H1 (cell line): Measurements from ENCODE around the gene SPPL3. TPM values are rescaled to one million over a fixed set of nuclear protein-coding genes. Genes with fewer than 3 reads are reported as not detected.

Source experiments
- CTCF ChIA-PET: fragments of 300-600 bp; sonication (Branson Sonifier 250); formaldehyde crosslinking; loops from one replicate; lab custom pipeline; 2021; ENCODE audit not compliant: partially characterized antibody; lab: Charles Lee
- POLR2A ChIA-PET: fragments of 300-600 bp; sonication (Branson Sonifier 250); formaldehyde crosslinking; loops from one replicate; lab custom pipeline; 2021; ENCODE audit warnings: inconsistent platforms; ENCODE audit not compliant: partially characterized antibody; lab: Charles Lee
- DNase-seq, 2 experiments: peaks; one replicate each; pipeline versions ENCODE4 v3.0.0 to v3.0.0-alpha.2; 2010 to 2022; ENCODE audit warnings: low spot score in 2 of 2, low read depth in 1 of 2, mixed read lengths in 1 of 2
- FAIRE-seq: peaks from 2 replicates; lab custom pipeline; 2011; peaks lifted over from hg19 to GRCh38; lab: Jason Lieb, UNC
- H2AFZ ChIP-seq: 2 replicates; pipeline ENCODE4 v1.8.1; 2012; ENCODE audit warnings: low read length, inconsistent platforms
- H2AK5ac ChIP-seq: 2 replicates; pipeline ENCODE4 v1.6.1; 2013; ENCODE audit warnings: low read depth, low read length
- H2BK120ac ChIP-seq: replicated peaks from 2 replicates; pipeline ENCODE3; 2013; ENCODE audit warnings: low read depth, low read length, inconsistent platforms
- H2BK12ac ChIP-seq: 2 replicates; pipeline ENCODE4 v1.6.1; 2013; ENCODE audit warnings: low read depth, low read length
- H2BK15ac ChIP-seq: 2 replicates; pipeline ENCODE4 v1.6.1; 2013; ENCODE audit warnings: low read length
- H2BK20ac ChIP-seq: 2 replicates; pipeline ENCODE4 v1.6.1; 2013; ENCODE audit warnings: low read length
- H2BK5ac ChIP-seq: 2 replicates; pipeline ENCODE4 v1.6.1; 2013; ENCODE audit warnings: low read depth, low read length
- H3K14ac ChIP-seq: 2 replicates; pipeline ENCODE4 v1.6.1; 2013; ENCODE audit warnings: inconsistent platforms; ENCODE audit not compliant: insufficient read length
- H3K18ac ChIP-seq: 2 replicates; pipeline ENCODE4 v1.6.1; 2013; ENCODE audit warnings: low read length; ENCODE audit errors: extremely low read depth
- H3K23ac ChIP-seq: 2 replicates; pipeline ENCODE4 v1.6.1; 2013; ENCODE audit warnings: inconsistent platforms; ENCODE audit not compliant: insufficient read length
- H3K23me2 ChIP-seq: 2 replicates; pipeline ENCODE4 v1.6.1; 2013; ENCODE audit warnings: low read depth, low read length
- H3K27ac ChIP-seq: 2 replicates; pipeline ENCODE4 v1.6.1; 2011; ENCODE audit warnings: low read depth, low read length, inconsistent platforms
- H3K27me3 ChIP-seq, 4 experiments: replicated peaks in 1 of 4; 1 replicate in 1 of 4; 2 replicates in 3 of 4; pipeline versions ENCODE4 v1.6.1 to v1.8.1; 2011 to 2013; ENCODE audit warnings: low read length in 3 of 4, mild to moderate bottlenecking in 3 of 4, inconsistent platforms in 2 of 4, mixed read lengths in 2 of 4, moderate library complexity in 1 of 4; ENCODE audit not compliant: control insufficient read depth in 3 of 4, insufficient read depth in 3 of 4; ENCODE audit errors: extremely low read depth in 1 of 4
- H3K36me3 ChIP-seq, 4 experiments: 2 replicates each; pipeline versions ENCODE4 v1.6.1 to v1.8.1; 2011 to 2013; ENCODE audit warnings: mild to moderate bottlenecking in 4 of 4, low read length in 3 of 4, moderate library complexity in 2 of 4, control low read depth in 1 of 4, inconsistent platforms in 1 of 4; ENCODE audit not compliant: insufficient read depth in 4 of 4, control insufficient read depth in 2 of 4
- H3K4ac ChIP-seq: replicated peaks from 2 replicates; pipeline ENCODE3; 2013; ENCODE audit warnings: low read length, low read depth, mixed read lengths, inconsistent platforms; ENCODE audit not compliant: insufficient read length
- H3K4me1 ChIP-seq, 4 experiments: replicated peaks in 1 of 4; 1 replicate in 1 of 4; 2 replicates in 3 of 4; pipeline versions ENCODE4 v1.6.1 to v1.8.1; 2011 to 2013; ENCODE audit warnings: low read length in 3 of 4, inconsistent platforms in 2 of 4, mixed read lengths in 1 of 4; ENCODE audit not compliant: insufficient read depth in 4 of 4, control insufficient read depth in 3 of 4
- H3K4me2 ChIP-seq, 2 experiments: 2 replicates each; pipeline versions ENCODE4 v1.6.1 to v1.8.1; 2011 to 2013; ENCODE audit warnings: low read depth in 2 of 2, low read length in 2 of 2, control low read depth in 1 of 2, inconsistent platforms in 1 of 2, mild to moderate bottlenecking in 1 of 2; ENCODE audit not compliant: insufficient read depth in 1 of 2
- H3K4me3 ChIP-seq, 4 experiments: fragments of 200-600, 300-600 bp in 1 of 4; sonication (generic), shearing (Covaris generic), sonication (Bioruptor Twin) in 1 of 4; 2 replicates each; pipeline versions ENCODE4 v1.5.1 to v1.8.1; 2011 to 2016; ENCODE audit warnings: low read length in 4 of 4, low read depth in 3 of 4, control low read depth in 2 of 4, inconsistent platforms in 2 of 4, mild to moderate bottlenecking in 2 of 4, mixed read lengths in 1 of 4, moderate library complexity in 1 of 4; ENCODE audit not compliant: insufficient read depth in 2 of 4; ENCODE audit errors: extremely low read depth in 1 of 4
- H3K56ac ChIP-seq: replicated peaks from 2 replicates; pipeline ENCODE3; 2013; ENCODE audit warnings: low read depth, mild to moderate bottlenecking, mixed read lengths, low read length, inconsistent platforms; ENCODE audit not compliant: insufficient read length
- H3K79me1 ChIP-seq: 2 replicates; pipeline ENCODE4 v1.6.1; 2013; ENCODE audit warnings: low read depth, low read length, control low read depth
- H3K79me2 ChIP-seq, 2 experiments: 2 replicates each; pipeline versions ENCODE4 v1.6.1 to v1.8.1; 2012 to 2013; ENCODE audit warnings: low read length in 2 of 2, mild to moderate bottlenecking in 2 of 2, inconsistent platforms in 1 of 2; ENCODE audit not compliant: insufficient read depth in 2 of 2, control insufficient read depth in 1 of 2
- H3K9ac ChIP-seq, 4 experiments: replicated peaks in 1 of 4; 1 replicate in 1 of 4; 2 replicates in 3 of 4; pipeline versions ENCODE4 v1.6.1 to v1.8.1; 2011 to 2013; ENCODE audit warnings: low read depth in 3 of 4, low read length in 3 of 4, control low read depth in 2 of 4, mild to moderate bottlenecking in 2 of 4, moderate library complexity in 2 of 4, inconsistent platforms in 1 of 4; ENCODE audit errors: extremely low read depth in 1 of 4
- H3K9me3 ChIP-seq, 2 experiments: 2 replicates each; pipeline versions ENCODE4 v1.6.1 to v1.8.1; 2012 to 2013; ENCODE audit warnings: mild to moderate bottlenecking in 2 of 2, moderate library complexity in 2 of 2, control low read depth in 1 of 2, inconsistent platforms in 1 of 2, low read depth in 1 of 2, low read length in 1 of 2, mixed read lengths in 1 of 2; ENCODE audit not compliant: insufficient read depth in 2 of 2
- H4K20me1 ChIP-seq, 2 experiments: replicated peaks in 1 of 2; 2 replicates each; pipeline versions ENCODE3 to v1.8.1; 2011 to 2013; ENCODE audit warnings: inconsistent platforms in 2 of 2, low read length in 2 of 2, mild to moderate bottlenecking in 1 of 2; ENCODE audit not compliant: insufficient read depth in 2 of 2, control insufficient read depth in 1 of 2
- H4K5ac ChIP-seq: 2 replicates; pipeline ENCODE4 v1.6.1; 2013; ENCODE audit warnings: low read length, low read depth, mixed read lengths, inconsistent platforms; ENCODE audit not compliant: insufficient read length
- H4K8ac ChIP-seq: 2 replicates; pipeline ENCODE4 v1.8.0; 2013; ENCODE audit warnings: mild to moderate bottlenecking, moderate library complexity, low read length, inconsistent platforms; ENCODE audit not compliant: insufficient read depth; ENCODE audit errors: extremely low read depth
- H4K91ac ChIP-seq: replicated peaks from 2 replicates; pipeline ENCODE3; 2013; ENCODE audit warnings: low read length, mixed read lengths, inconsistent platforms; ENCODE audit not compliant: insufficient read length
- ATF2 ChIP-seq: IDR thresholded peaks from 2 replicates; pipeline ENCODE4 v1.6.1; 2012; ENCODE audit warnings: low read length, inconsistent platforms
- CTBP2 ChIP-seq: IDR thresholded peaks from 2 replicates; pipeline ENCODE4 v1.7.0; 2011; ENCODE audit warnings: borderline replicate concordance, mild to moderate bottlenecking, moderate library complexity, mixed read lengths, low read length; ENCODE audit not compliant: insufficient read depth, insufficient read length
- E2F6 ChIP-seq: IDR thresholded peaks from 2 replicates; pipeline ENCODE4 v1.6.1; 2012; ENCODE audit warnings: inconsistent platforms
- HDAC2 ChIP-seq, 2 experiments: fragments of 300-600 bp in 1 of 2; sonication (generic) in 1 of 2; IDR thresholded peaks; 2 replicates each; pipeline ENCODE4 v1.6.1; 2011 to 2012; ENCODE audit warnings: low read depth in 2 of 2, low read length in 2 of 2, mild to moderate bottlenecking in 2 of 2, moderate library complexity in 2 of 2, borderline replicate concordance in 1 of 2, inconsistent platforms in 1 of 2
- JUND ChIP-seq: IDR thresholded peaks from 2 replicates; pipeline ENCODE4 v1.6.1; 2011; ENCODE audit warnings: mild to moderate bottlenecking, improper control_type of control experiment, low read length
- RAD21 ChIP-seq, 2 experiments: IDR thresholded peaks in 1 of 2; conservative IDR thresholded peaks in 1 of 2; 2 replicates each; pipeline ENCODE4 v1.6.1; 2011; ENCODE audit warnings: low read depth in 2 of 2, low read length in 2 of 2, improper control_type of control experiment in 1 of 2, inconsistent platforms in 1 of 2, mild to moderate bottlenecking in 1 of 2, moderate library complexity in 1 of 2
- RBBP5 ChIP-seq: IDR thresholded peaks from 2 replicates; pipeline ENCODE4 v1.7.1; 2012; ENCODE audit warnings: low read depth, mild to moderate bottlenecking, inconsistent platforms, low read length, moderate library complexity, borderline replicate concordance
- RXRA ChIP-seq: IDR thresholded peaks from 2 replicates; pipeline ENCODE4 v1.6.1; 2011; ENCODE audit warnings: low read depth, mild to moderate bottlenecking, low read length, moderate library complexity; ENCODE audit not compliant: insufficient read depth
- SAP30 ChIP-seq: fragments of 300-600 bp; sonication (generic); IDR thresholded peaks from 2 replicates; pipeline ENCODE4 v1.7.1; 2012; ENCODE audit warnings: low read length, moderate library complexity, mild to moderate bottlenecking, inconsistent platforms; ENCODE audit not compliant: insufficient read depth, insufficient replicate concordance
- SIN3A ChIP-seq, 2 experiments: IDR thresholded peaks in 1 of 2; conservative IDR thresholded peaks in 1 of 2; 2 replicates each; pipeline ENCODE4 v1.6.1; 2011 to 2012; ENCODE audit warnings: low read length in 2 of 2, improper control_type of control experiment in 1 of 2, low read depth in 1 of 2, mild to moderate bottlenecking in 1 of 2
- WGBS, 2 experiments: shearing (Covaris generic) in 1 of 2; methylation state at CpG; one replicate each; pipeline versions ENCODE4 v1.1.6 to v1.1.7; 2013 to 2015; ENCODE audit warnings: low lambda C conversion rate in 2 of 2, mixed read lengths in 2 of 2, inconsistent platforms in 1 of 2, low coverage in 1 of 2, missing lambda C conversion rate in 1 of 2; ENCODE audit not compliant: insufficient replicate concordance in 2 of 2, insufficient coverage in 1 of 2, insufficient read length in 1 of 2; ENCODE audit errors: extremely low coverage in 1 of 2, missing lambda C conversion rate in 1 of 2; 5-methylcytosine and 5-hydroxymethylcytosine counted together
- polyA plus RNA-seq, 7 experiments: library from polyadenylated mRNA; depleted of rRNA in 3 of 7; stranded (reverse) in 5 of 7; unstranded in 2 of 7; fragments of >200 nt in 5 of 7; fragments of 200-250 nt in 2 of 7; gene quantifications; 1 replicate in 5 of 7; 2 replicates in 1 of 7; 4 replicates in 1 of 7; pipeline versions ENCODE4 v1.2.1 to v1.2.3, GENCODE V29; 2011 to 2013; ENCODE audit warnings: missing spikeins in 2 of 7, mixed read lengths in 2 of 7
- total RNA-seq: library from RNA; stranded (reverse); fragmentation: NEBNext Ultra II Directional; extraction: Animal tissue kit (Norgen Biotek cat#: 25700); gene quantifications from 2 replicates; pipeline ENCODE4 v1.2.1, GENCODE V29; 2021

The SPPL3 gene
- total and polyA plus RNA-seq, 2 of the 8 experiments (the other 6 are each of a cell fraction or from before 2014, with no cell fraction given) = 27.3 to 48.4 TPM

- H2BK20ac ChIP-seq = no peak overlapping the region
- no peak overlapping the region for H3K14ac ChIP-seq
- no peak overlapping the region for H2BK12ac ChIP-seq
- no peak overlapping the region for H3K4me3 ChIP-seq
- no peak overlapping the region for H2BK120ac ChIP-seq
- H3K18ac ChIP-seq = no peak overlapping the region
- H2AK5ac ChIP-seq = no peak overlapping the region
- H3K36me3 ChIP-seq = no peaks in the 10 kb centered on the region; a peak in 1 of 8 replicates
- no peak for DNase-seq
- H3K4me2 ChIP-seq = no peak overlapping the region
- no peaks in the 10 kb centered on the region for H4K20me1 ChIP-seq
- H3K9ac ChIP-seq = no peak overlapping the region
- H4K8ac ChIP-seq = no peak overlapping the region
- H3K9me3 ChIP-seq = no peaks in the 10 kb centered on the region
- no peaks in the 10 kb centered on the region for H3K79me2 ChIP-seq
- H3K4me1 ChIP-seq = no peaks in the 10 kb centered on the region
- no peak overlapping the region for H2BK5ac ChIP-seq
- no peak overlapping the region for H4K91ac ChIP-seq
- WGBS, 2 experiments = 90% methylated on average over 5 of the region's 5 CpGs; no CpG with 5 or more reads in 1 of the 2 experiments
- no peak overlapping the region for H3K23ac ChIP-seq
- no peak overlapping the region for H2BK15ac ChIP-seq
- H3K56ac ChIP-seq = no peak overlapping the region
- no peaks in the 10 kb centered on the region for H3K23me2 ChIP-seq
- no peak overlapping the region for H3K27ac ChIP-seq
- H2AFZ ChIP-seq = no peak overlapping the region
- no peak overlapping the region for H4K5ac ChIP-seq
- H3K4ac ChIP-seq = no peak overlapping the region
- POLR2A ChIA-PET = no interaction called here
- no peak for FAIRE-seq
- CTCF ChIA-PET = no interaction called here
- H3K27me3 ChIP-seq = no peaks in the 10 kb centered on the region
- H3K79me1 ChIP-seq = no peaks in the 10 kb centered on the region; the same call in 1 of the 2 replicates
- no peak for TF ChIP-seq SIN3A (conservative IDR thresholded peaks at IDR 0.05 in 1 of 2, IDR thresholded peaks at IDR 0.05 in 1 of 2; ENCODE audit: low read depth in 1 of 2, low read length in 2 of 2)
- TF ChIP-seq HDAC2 (IDR thresholded peaks at IDR 0.05; ENCODE audit: borderline replicate concordance in 1 of 2, low read depth in 2 of 2, low read length in 2 of 2) = no peak
- TF ChIP-seq ATF2 = no peak
- TF ChIP-seq RXRA = no peak
- no peak for TF ChIP-seq SAP30
- TF ChIP-seq JUND = no peak
- TF ChIP-seq RBBP5 = no peak
- no peak for TF ChIP-seq CTBP2
- no peak for TF ChIP-seq E2F6
- TF ChIP-seq RAD21 (IDR thresholded peaks at IDR 0.05 in 1 of 2, conservative IDR thresholded peaks at IDR 0.05 in 1 of 2; ENCODE audit: low read depth in 2 of 2, low read length in 2 of 2) = no peak
Measured at GRCh38 chr12:120790114-120790513, 114.0 kb downstream of the SPPL3 start.
